ENCODE results near the gene ALPL.
A peak's percentile ranks its signal among the peaks of the same experiment; 100 is the strongest.

Gene ALPL

DNA sequence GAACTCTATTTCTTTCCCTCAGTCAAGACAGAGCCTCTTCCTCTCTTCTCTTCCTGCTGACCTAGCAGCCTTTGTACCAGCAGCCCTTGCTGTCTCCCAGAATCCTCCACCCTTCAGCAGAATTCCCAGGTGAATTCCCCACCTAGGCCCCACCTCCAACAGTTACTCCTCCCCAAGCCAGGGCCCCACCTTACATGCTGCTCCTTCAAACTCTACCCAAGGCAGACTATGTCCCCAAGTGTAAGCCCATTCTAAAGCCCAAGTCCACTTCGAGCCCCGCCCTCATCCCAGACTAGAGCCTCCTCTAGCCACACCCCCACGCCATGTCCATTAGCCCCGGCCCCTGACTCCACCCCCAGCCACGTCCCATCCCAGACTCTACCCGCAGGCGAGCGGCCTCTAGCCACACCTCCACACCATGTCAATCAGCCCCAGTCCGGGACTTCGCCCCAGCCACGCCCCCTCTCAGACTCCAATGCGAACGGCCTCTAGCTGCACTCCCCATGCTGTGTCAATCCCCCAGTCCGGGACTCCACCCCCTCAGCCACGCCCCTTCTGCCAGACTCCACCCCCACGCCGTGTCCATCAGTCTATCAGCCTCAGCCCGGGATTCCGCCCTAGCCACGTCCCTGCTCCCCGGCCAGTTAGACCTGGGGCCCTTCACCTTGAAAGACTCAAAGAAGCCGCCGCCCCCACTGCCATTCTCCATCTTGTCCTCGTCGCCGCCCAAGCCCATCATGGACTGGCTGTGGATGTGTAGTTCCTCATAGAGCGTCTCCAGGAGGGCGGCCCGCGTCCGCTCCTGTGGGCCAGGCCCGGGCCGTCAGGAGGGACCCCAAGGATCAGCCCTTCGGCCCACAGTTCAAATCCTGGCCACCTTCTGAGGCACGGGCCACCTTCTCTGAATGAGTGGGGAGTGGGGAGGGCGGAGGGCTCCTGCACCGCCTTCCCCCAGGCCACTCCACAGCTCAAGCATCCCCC, 98.6 kb downstream of the ALPL start:
- H3K27me3 ChIP-seq (ENCODE audit: low read depth, low read length), result no peaks in the 10 kb centered on the region
- no peak overlapping the region for H3K4me3 ChIP-seq (ENCODE audit: low read length)
- no peak overlapping the region for H2AFZ ChIP-seq (ENCODE audit: low read depth, low read length)
- no peaks in the 10 kb centered on the region for H3K9me3 ChIP-seq (ENCODE audit: insufficient read depth, low read length)
- H3K27ac ChIP-seq (ENCODE audit: low read length), result no peak overlapping the region
- no peak overlapping the region for H3K9ac ChIP-seq (ENCODE audit: low read length)
- H3K4me1 ChIP-seq (ENCODE audit: low read length), result no peaks in the 10 kb centered on the region
- H4K20me1 ChIP-seq (ENCODE audit: insufficient read depth, low read length), result no peaks in the 10 kb centered on the region
- no peaks in the 10 kb centered on the region for H3K79me2 ChIP-seq (ENCODE audit: low read length)
- H3K4me2 ChIP-seq (ENCODE audit: low read length), result peak overlapping the region; percentile 32
- TF ChIP-seq EZH2phosphoT487 (IDR thresholded peaks at IDR 0.05; ENCODE audit: low read depth), result no peak
- TF ChIP-seq CTCF (IDR thresholded peaks at IDR 0.05; ENCODE audit: low read depth, low read length), result no peak
- H3K36me3 ChIP-seq (replicated peaks; ENCODE audit: low read depth, low read length), result no peaks in the 10 kb centered on the region

- no peaks in the 10 kb centered on the region for H3K36me3 ChIP-seq (replicated peaks; ENCODE audit: low read depth, low read length)
Observed at GRCh38 chr1:21608798-21609197, 99.6 kb downstream of the ALPL start.

DNA sequence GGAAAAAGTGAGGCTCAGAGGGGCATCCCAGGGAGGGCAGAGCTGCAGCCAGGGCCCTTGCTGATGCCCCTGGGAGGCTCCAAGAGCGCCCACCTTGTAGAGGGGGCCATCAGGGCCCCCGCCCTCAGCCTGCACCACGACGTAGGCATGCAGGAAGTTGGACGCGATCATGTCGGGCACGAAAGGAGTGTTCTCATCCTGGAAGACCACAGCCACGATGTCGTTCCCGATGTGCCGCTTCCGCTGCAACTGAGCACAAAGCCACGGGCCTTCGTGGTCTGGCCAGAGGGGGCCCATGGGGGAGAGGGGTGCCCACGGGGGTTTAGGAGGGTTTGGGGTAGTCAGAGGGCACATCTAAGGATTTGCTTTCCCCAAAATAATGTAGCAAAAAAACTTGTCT, 100.8 kb downstream of the ALPL start:
- Histone ChIP-seq H3K4me2 (ENCODE audit: low read length) (no peak overlapping the region), H3K9me3 (ENCODE audit: insufficient read depth, low read length) (no peaks in the 10 kb centered on the region), H2AFZ (ENCODE audit: low read depth, low read length) (no peak overlapping the region), H3K27ac (ENCODE audit: low read length) (no peak overlapping the region), H3K4me3 (ENCODE audit: low read length) (no peak overlapping the region), H3K36me3 (replicated peaks; ENCODE audit: low read depth, low read length) (no peaks in the 10 kb centered on the region), H3K79me2 (ENCODE audit: low read length) (no peaks in the 10 kb centered on the region), H3K27me3 (ENCODE audit: low read depth, low read length) (no peaks in the 10 kb centered on the region), H3K4me1 (ENCODE audit: low read length) (peaks cover 10% of the 10 kb centered on the region), H3K9ac (ENCODE audit: low read length) (no peak overlapping the region), H4K20me1 (ENCODE audit: insufficient read depth, low read length) (no peaks in the 10 kb centered on the region)
- TF ChIP-seq EZH2phosphoT487 (IDR thresholded peaks at IDR 0.05; ENCODE audit: low read depth) (no peak), CTCF (IDR thresholded peaks at IDR 0.05; ENCODE audit: low read depth, low read length) (no peak)

More at GRCh38 chr1:21608798-21609197, 99.6 kb downstream of the ALPL start:
- Histone ChIP-seq H3K4me1 (ENCODE audit: low read length) (no peaks in the 10 kb centered on the region), H4K20me1 (ENCODE audit: insufficient read depth, low read length) (no peaks in the 10 kb centered on the region), H3K9ac (ENCODE audit: low read length) (no peak overlapping the region), H3K4me3 (ENCODE audit: low read length) (no peak overlapping the region), H3K79me2 (ENCODE audit: low read length) (no peaks in the 10 kb centered on the region), H2AFZ (ENCODE audit: low read depth, low read length) (no peak overlapping the region), H3K27me3 (ENCODE audit: low read depth, low read length) (no peaks in the 10 kb centered on the region), H3K9me3 (ENCODE audit: insufficient read depth, low read length) (no peaks in the 10 kb centered on the region), H3K27ac (ENCODE audit: low read length) (no peak overlapping the region), H3K4me2 (ENCODE audit: low read length) (no peak overlapping the region)
- TF ChIP-seq CTCF (IDR thresholded peaks at IDR 0.05; ENCODE audit: low read depth, low read length) (no peak), EZH2phosphoT487 (IDR thresholded peaks at IDR 0.05; ENCODE audit: low read depth) (no peak)

- H3K9me3 ChIP-seq (ENCODE audit: insufficient read depth, low read length), result no peaks in the 10 kb centered on the region
- H3K27ac ChIP-seq (ENCODE audit: low read length), result no peak overlapping the region
- no peak overlapping the region for H3K4me3 ChIP-seq (ENCODE audit: low read length)
- no peak overlapping the region for H2AFZ ChIP-seq (ENCODE audit: low read depth, low read length)
- no peaks in the 10 kb centered on the region for H3K79me2 ChIP-seq (ENCODE audit: low read length)
- H3K27me3 ChIP-seq (ENCODE audit: low read depth, low read length), result no peaks in the 10 kb centered on the region
- H4K20me1 ChIP-seq (ENCODE audit: insufficient read depth, low read length), result no peaks in the 10 kb centered on the region
- TF ChIP-seq EZH2phosphoT487 (IDR thresholded peaks at IDR 0.05; ENCODE audit: low read depth) (no peak), CTCF (IDR thresholded peaks at IDR 0.05; ENCODE audit: low read depth, low read length) (no peak)
- H3K4me1 ChIP-seq (ENCODE audit: low read length), result peaks cover 18% of the 10 kb centered on the region
- no peak overlapping the region for H3K9ac ChIP-seq (ENCODE audit: low read length)
- H3K36me3 ChIP-seq (replicated peaks; ENCODE audit: low read depth, low read length), result no peaks in the 10 kb centered on the region
- no peak overlapping the region for H3K4me2 ChIP-seq (ENCODE audit: low read length)
Observed at GRCh38 chr1:21610989-21611785, 102.0 kb downstream of the ALPL start.

Measured in OCI-LY3 (cell line).